Stromal cell of bone marrow (primary cell): ENCODE data around the gene PNMT.
"Not testable (repeated sequence)": the region's sequence is repeated elsewhere in the genome, so short reads cannot be mapped to it uniquely, and the experiment has no call there.

Experiments
- DNase-seq: peaks from one replicate; pipeline ENCODE4 v3.0.0-alpha.2; 2012; ENCODE audit warnings: low read depth

The PNMT gene

DNA sequence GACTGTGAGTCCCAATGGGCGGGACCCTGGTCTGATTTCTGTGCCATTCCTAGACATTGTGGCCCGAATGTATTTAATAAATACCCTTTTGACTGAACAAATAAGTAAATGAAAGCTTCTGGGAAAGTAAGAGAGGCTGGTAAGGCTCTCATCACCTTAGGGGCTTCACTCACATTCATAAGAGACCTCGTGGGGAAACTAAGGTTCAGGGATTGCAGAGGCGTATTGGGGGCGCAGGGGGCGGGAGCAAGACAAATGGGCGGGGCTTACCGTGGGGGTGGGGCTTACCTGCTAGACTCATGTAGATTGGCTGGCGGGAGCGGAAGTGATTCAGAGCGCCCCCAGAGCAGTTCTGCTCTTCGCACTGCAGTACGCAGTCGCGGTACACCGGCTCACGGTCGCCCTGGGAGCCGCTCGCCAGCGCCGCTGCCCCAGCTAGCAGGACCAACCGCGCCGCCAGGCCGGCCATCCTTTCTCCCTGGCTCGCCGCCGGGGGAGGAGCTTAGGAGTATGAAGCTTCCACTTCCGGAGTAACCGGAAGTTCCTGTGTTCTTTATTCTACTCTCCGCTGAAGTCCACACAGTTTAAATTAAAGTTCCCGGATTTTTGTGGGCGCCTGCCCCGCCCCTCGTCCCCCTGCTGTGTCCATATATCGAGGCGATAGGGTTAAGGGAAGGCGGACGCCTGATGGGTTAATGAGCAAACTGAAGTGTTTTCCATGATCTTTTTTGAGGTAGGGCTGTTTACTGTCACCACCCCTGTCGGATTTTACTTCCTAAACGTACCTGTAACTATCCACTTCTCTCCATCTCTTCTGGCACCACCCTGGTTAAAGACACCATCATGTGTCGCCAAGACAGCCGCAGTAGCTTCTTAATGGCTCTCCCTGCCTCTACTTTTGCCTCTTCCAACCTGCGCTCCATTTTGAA, 19.6 kb downstream of the PNMT start, which contains the start of gene PGAP3:
Gene PGAP3 (minus strand): TSS at position 512 of the 929 bp plus-strand sequence. CDS start 43 bp downstream, at position 469.
- DNase-seq = peak; percentile 82

GRCh38 chr17:39688475-39688835, 20.2 kb downstream of the PNMT start:
- no peak for DNase-seq

DNA sequence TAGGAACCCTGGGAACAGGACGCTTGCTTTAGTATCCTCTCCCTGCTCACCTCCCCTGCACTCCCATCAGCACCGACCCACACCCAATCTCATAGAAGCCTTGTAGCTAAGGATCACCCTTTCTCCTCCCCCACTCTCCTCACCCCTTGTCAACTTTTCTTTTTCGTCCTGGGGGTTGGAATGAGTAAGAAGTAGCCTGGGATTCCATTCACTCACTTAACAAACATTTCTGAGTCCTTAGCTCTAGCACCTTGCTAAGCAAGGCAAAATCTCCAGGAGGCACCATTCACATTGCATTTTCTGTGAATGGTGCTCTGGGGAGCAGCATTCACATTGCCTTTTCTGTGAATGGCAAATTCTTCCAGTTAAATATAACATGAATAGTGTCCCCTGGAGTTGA, 20.7 kb downstream of the PNMT start:
- DNase-seq = no peak

DNA sequence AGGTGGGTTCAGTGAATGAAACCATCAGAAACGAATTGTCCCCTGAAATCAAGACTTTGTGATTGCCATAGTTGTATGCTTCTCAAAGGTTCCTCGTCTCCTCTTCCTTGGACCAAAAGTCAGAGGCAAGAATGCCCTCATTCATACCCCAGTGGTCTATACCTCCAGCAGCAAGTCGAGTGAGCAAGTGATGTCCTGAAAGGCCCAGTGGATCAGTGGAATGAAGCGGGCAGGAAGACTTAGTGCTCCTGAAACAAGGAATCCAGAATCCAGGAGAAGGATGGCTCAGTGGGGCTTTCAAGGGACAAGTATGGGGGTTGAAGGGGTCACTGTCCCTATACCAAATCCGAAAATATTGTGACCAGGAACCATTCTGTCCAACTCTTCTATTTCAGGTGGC, 26.3 kb downstream of the PNMT start:
- no peak for DNase-seq

GRCh38 chr17:39695089-39695474, 26.8 kb downstream of the PNMT start:
- DNase-seq = no peak

- DNase-seq = no peak
These were observed 28.5 kb downstream of the PNMT start for GRCh38 chr17:39696731-39697130.

GRCh38 chr17:39697961-39698360, 29.7 kb downstream of the PNMT start:
- DNase-seq = no peak

- DNase-seq = not testable (repeated sequence)
These were observed 31.0 kb downstream of the PNMT start for GRCh38 chr17:39699157-39699817.

GRCh38 chr17:39699818-39700147, 31.5 kb downstream of the PNMT start, which contains the start of gene ERBB2:
TSS of gene ERBB2 (plus strand) at chr17:39700064. CDS start at chr17:39700239, 175 bp downstream.
- peak; percentile 66 for DNase-seq

DNA sequence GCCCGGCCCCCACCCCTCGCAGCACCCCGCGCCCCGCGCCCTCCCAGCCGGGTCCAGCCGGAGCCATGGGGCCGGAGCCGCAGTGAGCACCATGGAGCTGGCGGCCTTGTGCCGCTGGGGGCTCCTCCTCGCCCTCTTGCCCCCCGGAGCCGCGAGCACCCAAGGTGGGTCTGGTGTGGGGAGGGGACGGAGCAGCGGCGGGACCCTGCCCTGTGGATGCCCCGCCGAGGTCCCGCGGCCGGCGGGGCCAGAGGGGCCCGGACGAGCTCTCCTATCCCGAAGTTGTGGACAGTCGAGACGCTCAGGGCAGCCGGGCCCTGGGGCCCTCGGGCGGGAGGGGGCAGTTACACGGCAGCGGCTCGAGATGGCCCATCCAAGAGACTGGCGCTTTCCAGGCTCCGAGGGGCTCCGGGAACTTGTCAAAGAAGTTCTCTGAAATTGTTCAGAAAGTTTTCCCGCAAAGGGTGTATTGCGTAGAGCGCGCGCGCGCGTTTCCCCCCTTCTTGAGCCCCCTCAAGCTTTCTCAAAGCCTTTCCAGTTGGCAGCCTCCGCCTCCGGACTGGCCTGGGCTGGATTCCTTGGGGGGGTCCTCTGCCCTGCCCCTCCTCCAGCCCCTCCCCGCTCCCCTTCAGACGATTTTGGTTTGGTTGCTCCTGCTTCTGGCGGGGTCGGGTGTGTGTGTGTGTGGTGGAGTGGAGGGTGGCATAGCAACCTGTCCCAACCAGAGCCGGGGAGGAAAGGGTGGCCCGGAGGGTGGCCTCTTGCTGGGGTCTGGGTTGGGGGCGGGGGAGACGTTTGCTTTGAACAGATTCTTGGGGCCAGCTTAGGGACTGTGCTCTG, 32.1 kb downstream of the PNMT start:
- no peak for DNase-seq

DNA sequence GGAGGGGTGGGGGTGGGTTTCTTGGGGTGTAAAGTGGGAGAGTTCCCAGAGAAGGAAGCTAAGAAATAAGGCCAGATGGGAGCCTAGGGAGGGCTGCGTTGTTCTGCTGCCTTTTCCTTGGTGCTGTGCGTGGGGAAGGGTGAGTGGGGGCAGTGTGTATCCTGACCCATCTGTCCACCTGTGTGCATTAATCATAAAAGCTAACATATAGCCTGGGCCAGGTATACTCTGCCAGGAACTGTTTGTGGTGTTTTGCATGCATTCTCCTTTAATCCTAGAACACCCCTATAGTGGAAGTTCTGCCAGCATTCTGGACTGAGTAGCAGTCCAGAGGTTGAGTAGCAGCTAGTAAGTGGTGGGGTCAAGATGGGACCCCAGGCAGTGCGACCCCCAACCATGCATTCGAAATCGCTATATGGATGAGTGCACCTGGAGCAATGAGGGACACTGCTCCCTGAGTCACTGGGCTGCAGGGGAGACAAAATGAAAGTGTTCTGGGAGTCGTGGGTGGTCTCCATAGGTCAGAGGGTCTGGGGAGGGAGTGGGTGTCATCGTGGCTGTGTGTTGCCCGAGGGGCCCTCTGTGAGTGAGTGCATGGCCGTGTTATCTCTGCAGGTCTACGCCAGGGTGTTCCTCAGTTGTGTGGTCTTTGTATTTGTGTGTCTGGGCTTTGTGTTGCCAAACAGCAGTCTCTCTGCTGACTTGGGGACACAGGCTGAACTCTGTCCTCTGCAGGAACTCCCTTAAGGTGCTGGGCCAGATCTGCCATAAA, 32.9 kb downstream of the PNMT start:
- DNase-seq = no peak

GRCh38 chr17:39701784-39702422, 33.6 kb downstream of the PNMT start:
- no peak for DNase-seq

- no peak for DNase-seq
These were observed 34.9 kb downstream of the PNMT start for GRCh38 chr17:39702901-39703893.

DNA sequence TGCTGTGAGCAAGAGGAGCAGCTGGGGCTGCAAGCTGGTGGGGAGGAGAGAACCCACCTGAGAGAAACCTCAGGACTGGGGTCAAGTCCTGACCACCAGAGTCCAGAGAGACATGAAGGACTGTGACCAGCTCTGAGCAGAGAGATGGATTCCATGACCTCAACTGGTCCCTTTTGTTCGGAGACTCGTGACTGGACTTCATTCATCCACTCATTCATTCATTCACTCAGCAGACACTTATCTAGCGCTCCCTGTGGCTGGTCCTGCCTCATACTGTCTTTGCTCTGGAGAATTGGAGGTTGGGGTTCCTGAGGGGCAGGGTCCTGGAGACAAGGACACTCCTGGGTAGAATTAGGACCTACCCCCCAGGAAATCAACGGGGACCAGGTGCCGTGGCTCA, 35.7 kb downstream of the PNMT start:
- DNase-seq = no peak

GRCh38 chr17:39704821-39705551, 36.7 kb downstream of the PNMT start:
- no peak for DNase-seq

GRCh38 chr17:39705786-39706348, 37.6 kb downstream of the PNMT start:
- no peak for DNase-seq

DNA sequence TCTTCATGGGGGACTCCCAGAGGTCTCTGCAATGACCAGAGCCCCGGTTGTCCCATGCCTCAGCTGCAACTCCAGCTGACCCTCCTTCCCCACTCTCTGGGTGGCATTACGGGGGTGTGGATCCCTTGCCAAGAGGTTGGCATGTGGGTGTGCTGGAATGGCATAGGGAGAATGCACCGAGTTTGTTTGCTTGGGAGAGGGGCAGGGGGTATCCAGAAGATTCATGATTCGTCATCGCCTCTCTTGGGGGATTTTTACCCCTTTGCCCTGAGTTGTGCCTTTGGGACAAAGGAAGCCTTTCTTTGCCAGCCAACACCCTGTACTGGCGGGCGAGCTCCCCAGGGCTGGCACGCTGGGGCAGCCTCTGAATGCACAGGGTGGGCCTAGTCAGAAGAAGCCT, 38.1 kb downstream of the PNMT start:
- no peak for DNase-seq

GRCh38 chr17:39706921-39707337, 38.7 kb downstream of the PNMT start:
- no peak for DNase-seq
